ENCODE results near the gene ZGPAT. TPM values are rescaled to one million over a fixed set of nuclear protein-coding genes. Genes with fewer than 3 reads are reported as not detected.
"Not testable (repeated sequence)": the region's sequence is repeated elsewhere in the genome, so short reads cannot be mapped to it uniquely, and the experiment has no call there.

Gene ZGPAT
- total and polyA plus RNA-seq, 2 of the 13 experiments (the other 11 are each of a cell fraction or from before 2014, with no cell fraction given): 23.0 to 41.9 TPM

DNA sequence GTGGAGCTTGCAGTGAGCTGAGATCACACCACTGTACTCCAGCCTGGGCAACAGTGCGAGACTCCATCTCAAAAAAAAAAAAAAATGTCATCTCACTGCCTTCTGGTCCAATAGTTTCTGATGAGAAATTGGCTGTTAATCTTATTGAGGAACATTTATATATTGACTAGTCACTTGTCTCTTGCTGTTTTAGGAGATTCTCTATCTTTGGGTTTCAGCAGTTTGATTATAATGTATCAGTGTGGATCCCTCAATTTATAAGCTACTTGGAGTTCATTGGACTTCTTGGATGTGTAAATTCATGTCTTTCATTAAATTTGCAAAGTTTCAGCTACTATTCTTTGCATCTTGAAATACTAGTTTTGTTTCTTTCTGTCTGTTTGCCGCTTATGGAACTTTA lies 11.2 kb downstream of the ZGPAT start:
- Histone ChIP-seq H3K9me3 (ENCODE audit: low read length) (peaks cover 5% of the 10 kb centered on the region; the same call in 1 of the 2 replicates), H2AFZ (ENCODE audit: low read length) (no peak overlapping the region), H3K4me3 (replicated peaks in 1 of 3; ENCODE audit: insufficient read depth in 1 of 3, low read depth in 2 of 3, low read length in 3 of 3) (no peak overlapping the region), H3K9ac (ENCODE audit: insufficient read depth, low read depth, low read length) (no peak overlapping the region), H4K20me1 (ENCODE audit: insufficient read depth, low read length) (no peaks in the 10 kb centered on the region), H3K36me3 (replicated peaks in 1 of 2; ENCODE audit: control insufficient read depth in 1 of 2, insufficient read depth in 2 of 2, low read length in 2 of 2) (peaks cover 23 to 53% of the 10 kb centered on the region in 2 experiments), H3K4me2 (ENCODE audit: low read depth, low read length) (no peak overlapping the region), H3K79me2 (ENCODE audit: insufficient read depth, low read length) (peaks cover 62% of the 10 kb centered on the region), H3K27ac (ENCODE audit: extremely low read length, insufficient read depth, low read length) (peak overlapping the region; percentile 32), H3K4me1 (ENCODE audit: insufficient read depth, low read length) (peaks cover 19% of the 10 kb centered on the region), H3K27me3 (ENCODE audit: control insufficient read depth in 1 of 2, insufficient read depth in 2 of 2, low read length in 2 of 2) (no peaks in the 10 kb centered on the region)
- 96% methylated on average over 2 of the region's 2 CpGs for whole genome bisulfite sequencing (ENCODE audit: low lambda C conversion rate)
- intact Hi-C loops (cut with micrococcal nuclease; ENCODE audit: unreplicated experiment): no loop called here
- ChIA-PET CTCF (ENCODE audit: low intra/inter-chr PET ratio, low total read pairs) (no interaction called here), POLR2A (interaction anchor here (0.9 to 2.4 kb wide), 3 partner anchors 11 to 61 kb away, joined by 3 to 16 read pairs (median 5); partner anchors contain the start of genes ARFRP1, RTEL1 and ZGPAT)
- BruUV-seq (replicated peaks): no TSS peak
- no peak for FAIRE-seq
- DNase-seq (ENCODE audit: low spot score): no peak
- TF ChIP-seq ZNF317 (CRISPR knock-in tag; IDR thresholded peaks at IDR 0.05): peak; percentile 98
- TF ChIP-seq, protein P1, sequence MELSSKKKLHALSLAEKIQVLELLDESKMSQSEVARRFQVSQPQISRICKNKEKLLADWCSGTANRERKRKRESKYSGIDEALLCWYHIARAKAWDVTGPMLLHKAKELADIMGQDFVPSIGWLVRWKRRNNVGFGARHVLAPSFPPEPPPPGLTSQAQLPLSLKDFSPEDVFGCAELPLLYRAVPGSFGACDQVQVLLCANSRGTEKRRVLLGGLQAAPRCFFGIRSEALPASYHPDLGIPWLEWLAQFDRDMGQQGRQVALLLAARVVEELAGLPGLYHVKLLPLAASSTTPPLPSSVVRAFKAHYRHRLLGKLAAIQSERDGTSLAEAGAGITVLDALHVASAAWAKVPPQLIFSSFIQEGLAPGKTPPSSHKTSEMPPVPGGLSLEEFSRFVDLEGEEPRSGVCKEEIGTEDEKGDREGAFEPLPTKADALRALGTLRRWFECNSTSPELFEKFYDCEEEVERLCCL (CRISPR knock-in tag; IDR thresholded peaks at IDR 0.05; ENCODE audit: borderline replicate concordance): no peak
- no peak for TF ChIP-seq IKZF4 (CRISPR knock-in tag; IDR thresholded peaks at IDR 0.05; ENCODE audit: borderline replicate concordance, low read depth, not compliant biosample characterization)
- no peak for ATAC-seq
- in situ Hi-C loops (cut with HindIII; ENCODE audit: extremely low pct_ligation_motif_present, low pct_unique_long_range_greater_than_20kb): no loop called here

GRCh38 chr20:63722967-63723622 lies 15.3 kb downstream of the ZGPAT start:
- TF ChIP-seq ZNF263 (CRISPR knock-in tag; IDR thresholded peaks at IDR 0.05): 0 out of 2 replicates have a peak, but pooled peaks have one; percentile 8
- H3K4me2 ChIP-seq (ENCODE audit: low read depth, low read length); in situ Hi-C loops (cut with HindIII; ENCODE audit: extremely low pct_ligation_motif_present, low pct_unique_long_range_greater_than_20kb); CTCF ChIA-PET (ENCODE audit: low intra/inter-chr PET ratio, low total read pairs); BruUV-seq (replicated peaks); DNase-seq (ENCODE audit: low spot score); H3K4me3 ChIP-seq (replicated peaks in 1 of 3; ENCODE audit: insufficient read depth in 1 of 3, low read depth in 2 of 3, low read length in 3 of 3); intact Hi-C loops (cut with micrococcal nuclease; ENCODE audit: unreplicated experiment); H3K27ac ChIP-seq (ENCODE audit: extremely low read length, insufficient read depth, low read length); FAIRE-seq; H3K27me3 ChIP-seq (ENCODE audit: control insufficient read depth in 1 of 2, insufficient read depth in 2 of 2, low read length in 2 of 2); H3K9ac ChIP-seq (ENCODE audit: insufficient read depth, low read depth, low read length); H4K20me1 ChIP-seq (ENCODE audit: insufficient read depth, low read length); H2AFZ ChIP-seq (ENCODE audit: low read length); ATAC-seq: not testable (repeated sequence)
- Histone ChIP-seq H3K9me3 (ENCODE audit: low read length) (peaks cover 14% of the 10 kb centered on the region), H3K36me3 (replicated peaks in 1 of 2; ENCODE audit: control insufficient read depth in 1 of 2, insufficient read depth in 2 of 2, low read length in 2 of 2) (peaks cover 18 to 36% of the 10 kb centered on the region in 2 experiments), H3K79me2 (ENCODE audit: insufficient read depth, low read length) (peaks cover 44% of the 10 kb centered on the region), H3K4me1 (ENCODE audit: insufficient read depth, low read length) (peaks cover 35% of the 10 kb centered on the region)
- WGBS (ENCODE audit: low lambda C conversion rate): 95% methylated on average over 2 of the region's 2 CpGs
- POLR2A ChIA-PET: interaction anchor here (1.2 to 8.7 kb wide), 3 partner anchors 15 to 16 kb away, joined by 4 to 55 read pairs (median 4); partner anchors contain the start of genes ARFRP1, SLC2A4RG and ZGPAT

GRCh38 chr20:63730189-63730733 lies 22.4 kb downstream of the ZGPAT start:
- H3K4me2 ChIP-seq (ENCODE audit: low read depth, low read length); BruUV-seq (replicated peaks); in situ Hi-C loops (cut with HindIII; ENCODE audit: extremely low pct_ligation_motif_present, low pct_unique_long_range_greater_than_20kb); H3K27me3 ChIP-seq (ENCODE audit: control insufficient read depth in 1 of 2, insufficient read depth in 2 of 2, low read length in 2 of 2); H3K9me3 ChIP-seq (ENCODE audit: low read length); H3K27ac ChIP-seq (ENCODE audit: extremely low read length, insufficient read depth, low read length); intact Hi-C loops (cut with micrococcal nuclease; ENCODE audit: unreplicated experiment); CTCF ChIA-PET (ENCODE audit: low intra/inter-chr PET ratio, low total read pairs); H2AFZ ChIP-seq (ENCODE audit: low read length); H3K9ac ChIP-seq (ENCODE audit: insufficient read depth, low read depth, low read length); DNase-seq (ENCODE audit: low spot score); H4K20me1 ChIP-seq (ENCODE audit: insufficient read depth, low read length); ATAC-seq; H3K4me3 ChIP-seq (replicated peaks in 1 of 3; ENCODE audit: insufficient read depth in 1 of 3, low read depth in 2 of 3, low read length in 3 of 3); FAIRE-seq: not testable (repeated sequence)
- H3K4me1 ChIP-seq (ENCODE audit: insufficient read depth, low read length): peaks cover 52% of the 10 kb centered on the region
- WGBS (ENCODE audit: low lambda C conversion rate): 97% methylated on average over 18 of the region's 18 CpGs
- H3K79me2 ChIP-seq (ENCODE audit: insufficient read depth, low read length): peaks cover 43% of the 10 kb centered on the region
- POLR2A ChIA-PET: interaction anchor here (1.4 to 5.7 kb wide), 2 partner anchors 7 to 11 kb away, joined by 4 to 90 read pairs; partner anchors contain the start of genes LIME1 and SLC2A4RG
- peaks cover 23 to 49% of the 10 kb centered on the region in 2 experiments for H3K36me3 ChIP-seq (replicated peaks in 1 of 2; ENCODE audit: control insufficient read depth in 1 of 2, insufficient read depth in 2 of 2, low read length in 2 of 2)
